ENCODE data around the gene ANKS3. TPM values are rescaled to one million over a fixed set of nuclear protein-coding genes. Genes with fewer than 3 reads are reported as not detected.

ANKS3 gene
- total and polyA plus RNA-seq, 2 donors (not counting 3 experiments of a cell fraction or from before 2014, with no cell fraction given) = 13.9 to 24.0 TPM

GRCh38 chr16:4654011-4654963 lies 79.8 kb downstream of the ANKS3 start:
- intact Hi-C loops (cut with micrococcal nuclease) = no loop called here
- CTCF ChIA-PET = no interaction called here
- DNase-seq (ENCODE audit: low read depth, low spot score) = no peak
- Histone ChIP-seq H3K9me3 (replicated peaks; ENCODE audit: control insufficient read depth, insufficient read depth, low read length) (no peaks in the 10 kb centered on the region), H2AFZ (ENCODE audit: low read depth, low read length) (no peak overlapping the region), H3K79me2 (ENCODE audit: control insufficient read depth, insufficient read depth, low read length) (no peaks in the 10 kb centered on the region), H3K9me1 (replicated peaks; ENCODE audit: control insufficient read depth, extremely low read depth, insufficient read depth, low read length) (no peaks in the 10 kb centered on the region), H3K27me3 (ENCODE audit: control insufficient read depth in 2 of 2, insufficient read depth in 2 of 2, low read length in 2 of 2) (no peaks in the 10 kb centered on the region), H3K36me3 (ENCODE audit: control insufficient read depth in 2 of 2, extremely low read depth in 1 of 2, insufficient read depth in 2 of 2, low read length in 2 of 2) (peaks cover 7 to 37% of the 10 kb centered on the region in 2 experiments), H3K4me3 (replicated peaks in 1 of 3; ENCODE audit: insufficient read depth in 1 of 3, low read depth in 1 of 3, low read length in 3 of 3) (no peak overlapping the region), H3K27ac (ENCODE audit: insufficient read depth, low read depth, low read length) (no peak overlapping the region), H3K4me2 (ENCODE audit: insufficient read depth, low read length) (no peak overlapping the region), H4K20me1 (replicated peaks; ENCODE audit: control insufficient read depth, extremely low read depth, insufficient read depth, low read length) (no peaks in the 10 kb centered on the region), H3K9ac (replicated peaks; ENCODE audit: extremely low read depth, insufficient read depth, low read length) (no peak overlapping the region), H3K4me1 (ENCODE audit: control insufficient read depth, extremely low read depth, insufficient read depth, low read length) (no peaks in the 10 kb centered on the region)
- BruUV-seq (replicated peaks) = no TSS peak
- no peak for FAIRE-seq
- POLR2A ChIA-PET = no interaction called here
- dilution Hi-C loops (cut with MboI; ENCODE audit: extremely low pct_ligation_motif_present, low sequenced_read_pairs) = no loop called here
- TF ChIP-seq MYC (IDR thresholded peaks at IDR 0.05; ENCODE audit: low read depth, low read length) = no peak
- no peak for TF ChIP-seq CTCF (IDR thresholded peaks at IDR 0.05; ENCODE audit: extremely low read depth in 1 of 2, insufficient read depth in 1 of 2, low read depth in 1 of 2, low read length in 2 of 2)
- no peak for TF ChIP-seq FOS (IDR thresholded peaks at IDR 0.05; ENCODE audit: borderline replicate concordance, insufficient read depth, low read length)
- TF ChIP-seq EZH2 (IDR thresholded peaks at IDR 0.05; ENCODE audit: borderline replicate concordance, low read depth, low read length, severe bottlenecking) = no peak
- no peak for TF ChIP-seq JUN (IDR thresholded peaks at IDR 0.05; ENCODE audit: borderline replicate concordance, insufficient read depth, insufficient read length, low read depth)
- no peak for TF ChIP-seq POLR2AphosphoS5 (IDR thresholded peaks at IDR 0.05; ENCODE audit: insufficient read depth, low read depth, low read length)
- TF ChIP-seq POLR2A (IDR thresholded peaks at IDR 0.05; ENCODE audit: low read depth, low read length) = no peak
- TF ChIP-seq MAX (IDR thresholded peaks at IDR 0.05; ENCODE audit: insufficient read depth, insufficient read length) = no peak
- no peak for TF ChIP-seq GATA2 (IDR thresholded peaks at IDR 0.05; ENCODE audit: insufficient read depth, insufficient read length, low read depth, low read length)
